ENCODE results near the gene SORCS3. TPM values are rescaled to one million over a fixed set of nuclear protein-coding genes. Genes with fewer than 3 reads are reported as not detected.

The SORCS3 gene
- total RNA-seq, 4 donors from 2014 or later, result 0.12 to 0.32 (median 0.15) TPM; not detected in 1

DNA sequence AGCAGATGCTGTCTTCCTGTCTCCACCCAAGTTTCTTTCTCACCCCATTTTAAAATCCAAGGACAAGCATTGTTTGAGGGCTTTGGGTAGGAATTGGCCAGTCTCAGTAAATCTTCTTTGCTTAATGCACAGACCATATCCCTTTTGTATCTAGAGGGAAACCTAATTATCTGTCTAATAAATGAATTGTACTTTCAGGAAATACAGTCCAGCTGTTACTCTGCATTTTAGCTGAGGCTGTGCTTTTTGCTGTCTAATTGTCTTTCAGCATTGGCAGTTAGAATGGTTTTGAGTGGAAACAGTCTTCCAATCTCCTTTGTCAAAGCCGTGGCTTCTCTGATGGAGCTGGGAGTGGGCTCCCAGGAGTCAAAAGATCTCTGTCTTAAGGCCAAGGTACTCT lies 388.2 kb downstream of the SORCS3 start:
- intact Hi-C loops (cut with DNase I; ENCODE audit: low total_unique reads), result no loop called here
- TF ChIP-seq CTCF (IDR thresholded peaks at IDR 0.05) (no peak), POLR2A (IDR thresholded peaks at IDR 0.05) (no peak)
- no peak for DNase-seq (ENCODE audit: low spot score in 2 of 2)
- WGBS, 2 donors, result 53 to 70% methylated on average over 1 of the region's 1 CpG
- H3K4me3 ChIP-seq (ENCODE audit: low read depth, poor library complexity, severe bottlenecking), result no peak overlapping the region

- no peak for TF ChIP-seq CTCF (IDR thresholded peaks at IDR 0.05)
- no peak for TF ChIP-seq POLR2A (IDR thresholded peaks at IDR 0.05)
- DNase-seq (ENCODE audit: low spot score in 2 of 2), result no peak
- H3K4me3 ChIP-seq (ENCODE audit: low read depth, poor library complexity, severe bottlenecking), result no peak overlapping the region
- intact Hi-C loops (cut with DNase I; ENCODE audit: low total_unique reads), result no loop called here
Measured at GRCh38 chr10:105037022-105037421, 395.9 kb downstream of the SORCS3 start.

DNA sequence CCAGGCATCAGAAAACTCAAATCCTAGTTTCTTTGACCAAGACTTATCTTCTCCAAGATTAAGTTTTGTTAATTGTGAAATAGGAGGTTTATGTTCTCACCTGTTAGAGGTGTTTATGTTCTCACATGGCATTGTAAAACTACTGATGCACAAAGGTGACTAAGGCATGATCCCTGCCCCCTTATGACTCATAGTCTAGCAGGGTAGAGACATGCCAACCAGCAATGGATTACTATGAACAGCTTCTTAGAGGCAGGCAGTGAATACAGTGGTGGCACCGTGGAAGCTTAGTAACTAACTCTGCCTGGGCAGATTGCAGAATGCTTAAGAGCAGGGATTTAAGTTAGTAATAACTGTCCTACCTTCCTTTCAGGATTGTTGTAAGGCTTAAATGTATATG lies 400.9 kb downstream of the SORCS3 start:
- intact Hi-C loops (cut with DNase I; ENCODE audit: low total_unique reads), result no loop called here
- TF ChIP-seq POLR2A (IDR thresholded peaks at IDR 0.05), result no peak
- TF ChIP-seq CTCF (IDR thresholded peaks at IDR 0.05), result no peak
- H3K4me3 ChIP-seq (ENCODE audit: low read depth, poor library complexity, severe bottlenecking), result no peak overlapping the region
- no peak for DNase-seq (ENCODE audit: low spot score in 2 of 2)
- WGBS, 2 donors, result 56 to 81% methylated on average over 1 of the region's 1 CpG

- TF ChIP-seq CTCF (IDR thresholded peaks at IDR 0.05) (no peak), POLR2A (IDR thresholded peaks at IDR 0.05) (no peak)
- no peak for DNase-seq (ENCODE audit: low spot score in 2 of 2)
- H3K4me3 ChIP-seq (ENCODE audit: low read depth, poor library complexity, severe bottlenecking), result no peak overlapping the region
- intact Hi-C loops (cut with DNase I; ENCODE audit: low total_unique reads), result no loop called here
- 88 to 96% methylated on average over 4 of the region's 4 CpGs for WGBS, 2 donors
Measured at GRCh38 chr10:105042906-105043552, 401.9 kb downstream of the SORCS3 start.

GRCh38 chr10:105044902-105045301 lies 403.8 kb downstream of the SORCS3 start:
- H3K4me3 ChIP-seq (ENCODE audit: low read depth, poor library complexity, severe bottlenecking), result no peak overlapping the region
- TF ChIP-seq CTCF (IDR thresholded peaks at IDR 0.05) (no peak), POLR2A (IDR thresholded peaks at IDR 0.05) (no peak)
- no peak for DNase-seq (ENCODE audit: low spot score in 2 of 2)
- whole genome bisulfite sequencing, 2 donors, result 65 to 71% methylated on average over 3 of the region's 3 CpGs
- intact Hi-C loops (cut with DNase I; ENCODE audit: low total_unique reads), result no loop called here

DNA sequence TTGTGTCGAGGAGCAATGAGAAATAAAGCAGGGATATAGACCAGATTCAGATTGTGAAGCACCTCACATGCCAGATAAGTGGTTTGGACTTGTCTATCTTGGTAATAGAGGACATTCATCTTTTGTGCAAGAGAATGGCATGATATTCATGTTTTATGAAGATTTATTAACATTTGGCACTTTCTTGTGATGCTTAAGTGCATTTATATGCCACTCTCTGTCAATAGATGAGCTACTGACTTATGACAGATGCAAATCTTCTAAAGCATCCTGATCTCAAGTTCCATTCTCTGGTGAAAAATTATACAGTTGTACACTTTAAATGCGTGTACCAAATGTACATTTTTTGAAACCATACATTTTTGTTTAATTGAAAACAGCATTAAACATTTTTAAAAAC lies 415.3 kb downstream of the SORCS3 start:
- TF ChIP-seq CTCF (IDR thresholded peaks at IDR 0.05) (no peak), POLR2A (IDR thresholded peaks at IDR 0.05) (no peak)
- no peak for DNase-seq (ENCODE audit: low spot score in 2 of 2)
- H3K4me3 ChIP-seq (ENCODE audit: low read depth, poor library complexity, severe bottlenecking), result no peak overlapping the region
- intact Hi-C loops (cut with DNase I; ENCODE audit: low total_unique reads), result no loop called here
- WGBS, 2 donors, result 70 to 72% methylated on average over 2 of the region's 2 CpGs

Measured in lower leg skin (tissue), 4 donors.